Measurements from ENCODE around the gene CXCL9.
"Not testable (repeated sequence)": the region's sequence is repeated elsewhere in the genome, so short reads cannot be mapped to it uniquely, and the experiment has no call there.

The CXCL9 gene

DNA sequence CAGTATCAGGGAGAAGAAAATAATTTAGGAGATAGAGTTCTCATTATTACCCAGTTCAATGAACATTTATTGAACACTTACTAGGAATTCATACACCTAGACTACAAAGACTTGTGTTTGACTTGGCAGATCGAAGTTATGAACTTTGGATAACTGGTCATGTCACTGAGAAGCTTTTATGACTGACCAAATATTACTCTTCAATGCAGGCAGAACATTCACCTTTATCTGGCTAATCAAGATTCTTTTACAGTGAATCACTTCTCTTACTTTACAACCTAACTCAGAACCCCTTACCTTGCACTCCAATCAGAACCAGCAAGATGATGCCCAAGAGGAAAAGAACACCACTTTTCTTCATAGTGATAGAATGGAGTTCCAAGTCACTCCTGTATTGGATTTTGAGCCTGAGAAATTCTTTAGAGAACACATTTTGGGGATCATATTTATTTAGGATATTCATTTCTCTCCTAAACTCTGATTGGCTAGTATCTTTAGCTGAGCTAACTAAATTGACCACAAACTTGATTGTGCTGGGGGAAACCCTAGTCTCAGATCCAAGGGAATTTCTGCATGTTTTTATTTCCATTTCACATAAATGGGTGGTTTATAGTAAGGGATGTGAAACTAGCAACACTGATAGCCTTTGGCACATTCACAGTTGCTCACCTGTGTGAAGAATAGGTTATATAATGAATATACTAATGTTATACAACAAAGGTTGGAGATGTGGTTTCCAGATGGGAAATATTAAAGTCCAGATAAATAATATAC, at the start of gene CXCL9:
CXCL9 (minus strand) TSS at position 421 of the 774 bp plus-strand sequence; CDS start at position 361, 60 bp downstream.
- DNase-seq = no peak

DNA sequence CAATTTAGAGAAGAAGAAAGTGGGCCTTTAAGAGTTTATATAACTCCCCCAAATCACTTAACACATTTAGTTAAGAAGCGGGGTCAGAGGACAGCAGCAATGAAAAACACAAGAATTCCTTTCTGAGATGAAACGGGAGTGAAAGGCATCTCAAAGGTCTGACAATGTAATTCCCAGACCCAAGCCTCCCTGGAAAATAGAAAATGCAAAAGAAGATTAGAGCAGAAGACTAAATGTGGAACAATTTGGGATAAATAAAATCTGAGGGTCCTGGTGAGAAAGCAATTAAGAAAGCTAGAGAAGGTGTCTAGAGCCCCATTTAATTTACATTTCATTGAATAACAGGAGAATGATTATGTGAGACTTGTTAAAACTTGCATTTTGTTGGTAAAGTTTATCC, 48.1 kb upstream of the CXCL9 start:
- no peak for DNase-seq

DNA sequence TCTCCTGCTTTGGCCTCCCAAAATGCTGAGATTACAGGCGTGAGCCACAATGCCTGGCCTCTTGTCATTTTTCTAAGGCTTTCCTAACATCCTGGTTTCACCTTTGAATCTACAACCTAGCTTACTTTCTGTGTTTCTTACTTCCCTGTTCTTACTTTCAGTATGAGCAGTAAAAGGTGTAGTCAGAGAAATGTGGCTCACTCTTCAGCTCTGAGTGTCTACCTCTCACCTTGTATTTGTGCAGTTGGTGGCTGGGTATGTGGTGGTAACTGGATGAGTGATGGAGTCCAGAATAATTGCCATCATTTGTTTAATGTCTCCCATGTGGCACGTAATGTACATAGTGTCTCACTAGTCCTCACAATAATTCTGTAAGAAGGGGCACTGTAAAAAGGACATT, 47.7 kb upstream of the CXCL9 start:
- no peak for DNase-seq

DNA sequence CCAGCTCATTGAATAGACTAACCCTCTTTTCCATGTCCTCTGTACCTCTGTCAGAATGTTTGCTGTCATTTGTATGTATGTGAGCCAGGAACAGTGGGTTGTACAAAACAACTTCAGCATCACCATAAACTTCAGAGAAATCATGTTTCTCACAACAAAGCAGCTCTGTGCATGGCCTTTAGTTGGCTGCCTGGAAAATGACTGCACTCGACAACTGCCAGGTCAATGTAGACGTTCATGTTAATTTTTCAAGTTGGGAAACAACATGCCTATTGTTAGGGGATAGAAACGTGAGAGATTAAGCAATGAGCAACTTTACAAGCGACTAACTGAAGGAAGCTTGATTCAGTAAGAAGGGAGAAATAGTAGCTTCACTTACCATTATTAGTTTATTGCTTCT, 46.4 kb upstream of the CXCL9 start:
- DNase-seq = no peak

DNA sequence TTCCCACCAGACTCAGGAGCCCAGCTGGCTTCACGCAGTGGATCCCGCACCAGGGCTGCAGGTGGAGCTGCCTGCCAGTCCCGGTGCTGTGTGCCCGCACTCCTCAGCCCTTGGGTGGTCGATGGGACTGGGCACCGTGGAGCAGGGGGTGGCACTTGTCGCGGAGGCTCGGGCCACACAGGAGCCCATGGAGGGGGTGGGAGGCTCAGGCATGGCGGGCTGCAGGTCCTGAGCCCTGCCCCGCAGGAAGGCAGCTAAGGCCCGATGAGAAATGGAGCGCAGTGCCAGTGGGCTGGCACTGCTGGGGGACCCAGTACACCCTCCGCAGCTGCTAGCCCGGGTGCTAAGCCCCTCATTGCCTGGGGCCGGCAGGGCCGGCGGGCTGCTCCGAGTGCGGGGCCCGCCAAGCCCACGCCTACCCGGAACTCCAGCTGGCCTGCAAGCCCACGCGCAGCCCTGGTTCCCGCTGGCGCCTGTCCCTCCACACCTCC, 43.3 kb upstream of the CXCL9 start:
- not testable (repeated sequence) for DNase-seq

DNA sequence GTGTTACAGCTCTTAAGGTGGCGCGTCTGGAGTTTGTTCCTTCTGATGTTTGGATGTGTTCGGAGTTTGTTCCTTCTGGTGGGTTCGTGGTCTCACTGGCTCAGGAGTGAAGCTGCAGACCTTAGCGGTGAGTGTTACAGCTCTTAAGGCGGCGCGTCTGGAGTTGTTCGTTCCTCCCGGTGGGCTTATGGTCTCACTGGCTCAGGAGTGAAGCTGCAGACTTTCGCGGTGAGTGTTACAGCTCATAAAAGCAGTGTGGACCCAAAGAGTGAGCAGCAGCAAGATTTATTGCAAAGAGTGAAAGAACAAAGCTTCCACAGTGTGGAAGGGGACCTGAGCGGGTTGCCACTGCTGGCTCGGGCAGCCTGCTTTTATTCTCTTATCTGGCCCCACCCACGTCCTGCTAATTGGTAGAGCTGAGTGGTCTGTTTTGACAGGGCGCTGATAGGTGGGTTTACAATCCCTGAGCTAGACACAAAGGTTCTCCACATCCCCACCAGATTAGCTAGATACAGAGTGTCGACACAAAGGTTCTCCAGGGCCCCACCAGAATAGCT, 42.6 kb upstream of the CXCL9 start:
- DNase-seq = not testable (repeated sequence)

DNA sequence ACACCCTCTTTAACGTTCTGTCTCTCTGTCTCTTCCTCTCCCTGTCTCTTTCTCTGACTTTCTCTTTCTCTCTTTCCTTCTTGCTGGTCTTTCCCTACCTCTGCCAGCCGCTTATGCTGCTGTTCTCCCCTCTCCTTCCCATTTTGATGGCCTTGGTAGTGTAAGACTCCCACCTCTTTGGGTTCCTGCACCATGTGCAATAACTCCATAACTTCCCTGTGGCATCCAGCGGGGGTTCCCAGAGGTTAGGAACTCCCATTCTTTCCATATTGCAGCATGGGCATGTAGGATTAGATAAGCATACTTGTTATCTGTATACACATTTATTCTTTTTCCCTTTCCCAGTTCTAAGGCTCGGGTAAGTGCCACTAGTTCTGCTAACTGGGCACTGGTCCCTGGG, 37.4 kb upstream of the CXCL9 start:
- DNase-seq = not testable (repeated sequence)

DNA sequence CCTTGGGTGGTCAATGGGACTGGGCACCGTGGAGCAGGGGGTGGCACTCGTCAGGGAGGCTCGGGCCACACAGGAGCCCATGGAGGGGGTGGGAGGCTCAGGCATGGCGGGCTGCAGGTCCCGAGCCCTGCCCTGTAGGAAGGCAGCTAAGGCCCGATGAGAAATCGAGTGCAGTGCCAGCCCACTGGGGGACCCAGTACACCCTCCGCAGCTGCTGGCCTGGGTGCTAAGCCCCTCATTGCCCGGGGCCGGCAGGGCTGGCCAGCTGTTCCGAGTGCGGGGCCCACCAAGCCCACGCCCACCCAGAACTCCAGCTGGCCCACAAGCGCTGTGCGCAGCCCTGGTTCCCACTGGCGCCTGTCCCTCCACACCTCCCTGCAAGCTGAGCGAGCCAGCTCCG, 36.0 kb upstream of the CXCL9 start:
- DNase-seq = not testable (repeated sequence)

DNA sequence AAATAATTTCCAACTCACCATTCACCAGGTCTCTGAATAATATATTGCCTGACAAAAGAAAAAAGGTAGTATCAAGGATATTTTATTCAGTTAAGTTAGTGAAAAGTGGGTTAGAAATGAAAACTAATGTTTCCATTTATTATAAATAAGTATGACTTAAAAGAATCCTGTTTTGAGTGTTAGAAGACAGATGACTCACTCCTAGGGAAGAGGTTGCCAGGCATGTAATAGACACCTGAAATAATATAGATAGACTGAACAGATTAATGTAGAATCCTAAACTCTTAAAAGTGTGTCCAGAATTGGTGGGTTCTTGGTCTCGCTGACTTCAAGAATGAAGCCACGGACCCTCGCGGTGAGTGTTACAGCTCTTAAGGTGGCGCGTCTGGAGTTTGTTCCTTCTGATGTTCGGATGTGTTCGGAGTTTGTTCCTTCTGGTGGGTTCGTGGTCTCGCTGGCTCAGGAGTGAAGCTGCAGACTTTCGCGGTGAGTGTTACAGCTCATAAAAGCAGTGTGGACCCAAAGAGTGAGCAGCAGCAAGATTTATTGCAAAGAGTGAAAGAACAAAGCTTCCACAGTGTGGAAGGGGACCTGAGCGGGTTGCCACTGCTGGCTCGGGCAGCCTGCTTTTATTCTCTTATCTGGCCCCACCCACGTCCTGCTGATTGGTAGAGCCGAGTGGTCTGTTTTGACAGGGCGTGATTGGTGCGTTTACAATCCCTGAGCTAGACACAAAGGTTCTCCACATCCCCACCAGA, 35.1 kb upstream of the CXCL9 start:
- DNase-seq = not testable (repeated sequence)

DNA sequence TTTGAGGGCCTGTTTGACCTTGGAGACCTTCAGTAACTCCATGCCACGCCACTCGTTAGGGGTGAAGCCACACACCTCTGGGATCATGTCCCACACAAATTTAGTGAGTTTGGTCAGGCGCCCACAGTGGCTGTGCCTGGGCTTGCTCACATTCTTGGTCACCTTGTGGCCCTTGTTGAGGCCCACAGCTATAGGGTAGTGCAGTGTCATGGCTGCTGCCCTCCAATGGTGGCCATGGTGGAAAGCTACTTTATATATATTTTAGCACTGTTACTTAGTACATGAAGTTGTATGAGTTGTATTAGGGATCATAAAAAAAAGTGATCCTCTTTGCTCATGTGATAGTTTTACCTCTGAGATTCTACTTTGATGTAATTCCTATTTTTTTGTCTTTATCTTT, 29.5 kb upstream of the CXCL9 start:
- no peak for DNase-seq

DNA sequence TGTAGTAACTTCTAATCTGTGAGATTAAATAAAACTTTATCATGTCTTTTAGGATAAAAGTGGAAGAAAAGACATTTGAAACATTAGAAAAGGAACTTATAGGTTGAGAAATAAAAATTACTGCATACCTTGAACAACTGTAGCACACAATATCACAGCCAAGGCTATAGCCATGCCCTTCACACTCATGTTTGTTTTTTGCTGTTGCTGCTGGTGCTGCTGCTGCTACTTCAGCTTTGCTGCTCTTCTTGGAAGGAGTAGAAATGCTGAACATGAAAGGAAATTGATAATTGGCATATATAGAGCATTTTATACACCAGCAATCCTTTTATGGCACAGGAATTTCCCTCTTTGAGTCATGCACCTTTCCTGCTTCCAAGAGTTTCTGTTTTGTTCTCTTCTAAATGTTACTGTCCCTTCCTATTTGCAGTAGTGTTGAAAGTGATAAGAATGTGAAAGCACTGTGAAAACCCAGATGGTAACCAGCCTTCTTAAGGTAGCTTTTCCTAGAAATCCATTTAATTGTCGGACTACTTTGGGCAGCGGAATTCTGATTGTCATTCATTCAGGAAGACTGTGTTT, 28.6 kb upstream of the CXCL9 start, which contains the start of gene CXCL11:
CXCL11 (minus strand) TSS at position 272 of the 582 bp plus-strand sequence; CDS start at position 189, 83 bp downstream.
- no peak for DNase-seq

DNA sequence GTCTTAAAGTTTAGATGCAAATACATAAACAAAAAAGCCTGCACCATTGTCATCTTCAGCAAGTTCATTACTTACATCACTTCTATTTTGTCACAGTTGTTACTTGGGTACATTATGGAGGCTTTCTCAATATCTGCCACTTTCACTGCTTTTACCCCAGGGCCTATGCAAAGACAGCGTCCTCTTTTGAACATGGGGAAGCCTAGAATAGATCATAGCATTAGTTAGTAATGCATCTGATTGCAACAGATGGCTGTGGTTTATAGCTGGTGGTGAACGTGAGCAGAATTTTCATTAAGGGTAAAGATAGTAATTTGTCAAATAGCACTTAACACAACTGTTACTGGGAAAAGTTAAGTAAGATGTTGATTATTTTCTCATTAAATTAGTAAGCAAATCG, 27.8 kb upstream of the CXCL9 start:
- no peak for DNase-seq

DNA sequence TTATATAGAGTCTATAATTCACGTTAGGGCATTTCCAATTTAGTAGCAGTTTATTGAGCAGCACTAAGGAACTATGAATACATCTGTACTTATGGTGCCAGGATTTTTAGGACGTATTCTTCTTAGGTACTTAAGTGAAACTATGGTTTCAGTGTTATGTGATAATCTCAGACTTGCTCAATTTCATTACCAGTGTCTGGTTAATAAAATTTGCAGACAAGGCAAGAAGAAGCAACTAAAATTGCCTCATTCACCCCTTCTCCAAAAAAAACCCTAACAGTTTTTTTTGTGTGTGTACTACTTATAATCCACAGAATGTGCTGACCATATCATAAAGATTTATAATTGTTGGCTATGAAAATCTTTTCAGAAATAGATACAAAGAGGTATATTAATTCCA, 22.0 kb upstream of the CXCL9 start:
- no peak for DNase-seq

DNA sequence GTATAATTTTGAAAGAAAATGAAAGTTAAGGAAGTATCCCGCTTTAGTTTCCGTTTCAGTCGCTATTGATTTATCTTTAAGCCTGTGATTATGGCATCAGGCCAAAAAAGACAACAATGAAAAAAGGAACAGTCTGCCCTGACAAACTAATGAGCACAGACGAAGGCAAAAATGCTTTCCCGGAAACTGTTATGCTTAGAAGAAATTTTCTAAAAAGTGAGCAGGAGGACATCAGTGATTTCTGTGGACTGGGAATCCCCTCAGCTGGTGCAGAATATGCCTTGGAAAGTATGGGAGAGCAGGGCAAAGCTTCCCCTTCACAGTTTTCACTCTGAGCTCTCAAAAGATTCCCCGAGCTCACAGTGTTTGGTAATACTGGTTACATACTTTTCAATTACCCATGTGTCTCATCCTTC, 21.0 kb upstream of the CXCL9 start:
- DNase-seq = no peak

DNA sequence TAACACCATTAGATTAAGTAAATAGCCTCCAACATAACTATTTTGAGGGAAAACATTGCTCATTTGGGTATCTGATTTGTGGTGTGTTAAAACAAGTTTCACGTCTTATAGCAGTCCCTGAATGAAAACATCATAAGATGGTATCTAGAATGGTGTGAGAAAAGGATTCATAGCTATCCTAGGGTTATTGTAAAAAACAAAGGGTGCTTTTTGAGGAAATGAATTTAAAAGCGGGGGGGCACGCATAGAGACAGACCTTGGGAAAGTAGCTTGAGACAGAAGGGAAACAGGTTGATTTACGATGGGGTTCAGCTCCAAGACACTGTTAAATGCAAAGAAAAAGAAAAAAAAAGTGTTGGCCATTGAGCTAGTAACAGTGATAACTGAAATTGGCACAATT, 16.8 kb upstream of the CXCL9 start:
- no peak for DNase-seq

DNA sequence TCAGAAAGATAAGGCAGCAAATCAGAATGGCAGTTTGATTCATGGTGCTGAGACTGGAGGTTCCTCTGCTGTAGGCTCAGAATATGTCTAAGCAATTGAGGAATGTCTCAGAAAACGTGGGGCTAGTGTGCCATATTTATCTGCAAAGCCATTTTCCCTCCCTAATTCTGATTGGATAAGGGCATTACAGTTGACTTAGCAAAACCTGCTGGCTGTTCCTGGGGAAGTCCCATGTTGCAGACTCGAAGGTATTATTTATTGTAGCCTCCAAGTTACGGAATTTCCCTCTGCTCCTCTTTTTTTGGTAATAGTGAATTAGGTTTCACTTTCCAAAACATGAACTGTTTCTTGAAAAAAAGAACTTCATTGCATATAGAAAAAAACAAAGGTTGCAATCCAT, 16.1 kb upstream of the CXCL9 start, which contains the start of gene CXCL10:
CXCL10 (minus strand) TSS at position 109 of the 400 bp plus-strand sequence; CDS start at position 43, 66 bp downstream.
- DNase-seq = no peak

DNA sequence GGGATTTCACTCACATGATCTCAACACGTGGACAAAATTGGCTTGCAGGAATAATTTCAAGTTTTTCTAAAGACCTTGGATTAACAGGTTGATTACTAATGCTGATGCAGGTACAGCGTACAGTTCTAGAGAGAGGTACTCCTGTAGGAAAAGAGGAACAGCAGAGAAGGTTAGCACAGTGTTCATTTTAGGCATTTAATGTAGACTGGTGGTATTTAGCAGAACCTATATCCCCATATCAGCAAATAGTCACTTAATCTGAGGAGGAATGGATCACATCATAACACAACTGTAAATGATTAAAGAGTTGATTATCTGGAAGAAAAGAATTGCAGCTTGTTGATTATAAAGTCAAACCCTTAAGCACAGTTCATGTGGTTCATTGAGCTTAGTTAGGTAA, 15.4 kb upstream of the CXCL9 start:
- DNase-seq = no peak

DNA sequence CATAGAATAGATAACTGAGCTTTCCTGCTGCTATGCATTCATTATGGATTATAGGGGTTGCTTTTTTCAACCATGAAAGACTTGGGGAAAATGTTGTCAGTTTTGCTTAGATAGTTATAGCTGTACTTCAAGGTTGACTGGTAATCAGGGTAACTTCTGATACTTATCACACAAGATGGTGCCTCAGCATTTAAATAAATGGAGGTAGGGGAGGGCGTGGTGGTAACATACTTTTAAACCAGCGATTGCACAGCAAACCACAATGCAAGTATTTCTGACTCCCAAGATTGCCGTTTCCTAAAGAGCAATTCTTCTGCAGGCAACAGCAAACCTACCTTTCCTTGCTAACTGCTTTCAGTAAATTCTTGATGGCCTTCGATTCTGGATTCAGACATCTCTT, 14.7 kb upstream of the CXCL9 start:
- no peak for DNase-seq

DNA sequence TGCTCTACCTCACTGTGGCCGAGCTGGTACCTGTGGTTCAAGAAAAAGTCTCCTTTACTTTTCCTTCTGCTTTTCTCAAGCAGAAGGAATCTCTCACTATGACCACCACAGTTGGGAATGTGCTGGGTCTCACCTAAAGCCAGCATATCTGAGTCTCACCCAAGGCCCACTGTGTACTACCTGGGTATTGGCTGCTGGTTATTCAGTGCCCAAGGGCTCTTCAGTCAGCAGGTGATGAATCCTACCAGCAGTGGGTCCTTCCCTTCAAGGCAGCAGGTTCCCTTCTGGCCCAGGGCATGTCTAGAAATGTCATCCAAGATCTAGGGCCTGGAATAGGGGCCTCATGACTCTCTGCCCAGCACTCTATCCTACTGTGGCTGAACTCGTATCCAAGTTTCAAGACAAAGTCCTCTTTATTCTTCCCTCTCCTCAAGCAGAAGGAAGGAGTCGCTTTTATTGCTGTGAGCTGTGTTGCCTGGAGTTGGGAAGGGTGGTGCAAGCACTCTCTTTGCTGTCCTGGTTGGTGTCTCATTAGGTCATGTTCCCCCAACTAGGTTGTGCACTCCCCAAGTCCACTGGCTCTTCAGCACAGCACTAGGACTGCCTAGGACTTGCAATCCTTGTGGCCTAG, 9.9 kb upstream of the CXCL9 start:
- no peak for DNase-seq

DNA sequence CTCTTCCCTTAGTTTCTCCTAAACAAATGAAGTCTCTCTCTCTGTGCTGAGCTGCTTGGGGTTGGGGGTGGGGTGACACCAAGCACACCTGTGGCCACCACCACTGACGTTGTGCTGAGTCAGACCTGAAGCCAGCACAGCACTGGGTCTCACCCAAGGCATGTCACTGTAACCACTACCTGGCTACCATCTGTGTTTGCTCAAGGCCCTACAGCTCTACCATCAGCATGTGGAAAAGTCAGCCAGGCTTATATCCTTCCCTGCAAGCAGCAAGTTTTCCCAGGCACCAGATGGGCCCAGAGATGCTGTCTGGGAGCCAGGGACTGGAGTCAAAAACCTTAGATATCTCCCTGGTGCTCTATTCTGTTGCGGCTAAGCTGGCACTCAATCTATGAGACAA, 9.1 kb upstream of the CXCL9 start:
- DNase-seq = no peak

DNA sequence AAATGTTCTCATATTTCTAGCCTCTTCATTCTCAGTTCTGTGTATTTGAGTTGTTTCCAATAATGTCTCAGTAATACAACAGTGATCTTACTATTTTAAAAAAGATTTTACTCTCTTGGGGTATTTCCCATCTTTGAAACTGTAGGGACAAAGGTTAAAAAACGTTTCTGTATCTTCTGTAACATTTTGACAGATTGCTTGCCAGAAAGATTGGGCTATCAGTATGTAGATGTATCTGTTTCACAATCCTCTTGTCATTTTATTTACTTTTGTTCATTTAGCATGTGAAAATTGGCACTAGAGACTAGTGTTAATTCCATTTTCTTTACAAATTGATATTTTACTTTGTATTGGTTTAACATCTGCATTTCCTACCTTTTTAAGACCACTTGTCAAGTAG, 6.2 kb upstream of the CXCL9 start:
- DNase-seq = no peak

DNA sequence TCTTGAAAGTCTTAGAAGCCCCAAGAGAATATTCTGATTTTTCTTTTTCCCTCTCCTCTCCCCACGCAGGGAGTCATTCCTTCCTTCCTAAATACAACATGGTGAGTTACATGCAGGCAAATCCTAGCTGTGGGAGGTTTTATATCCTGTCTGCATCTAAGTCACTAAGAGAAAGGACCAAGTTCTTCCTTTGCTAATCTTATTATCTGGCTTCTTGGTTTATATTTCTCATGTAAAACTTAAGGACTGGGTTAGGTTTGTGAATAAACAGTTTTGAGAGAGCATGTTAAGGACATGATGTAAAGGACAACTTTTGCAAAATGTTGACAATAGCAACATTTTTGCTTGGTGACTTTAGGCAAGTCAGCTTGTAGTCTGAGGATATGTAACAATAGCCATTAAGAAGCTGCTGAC, 5.1 kb upstream of the CXCL9 start:
- no peak for DNase-seq

Measured in activated T-cell treated with anti-CD3 and anti-CD28 coated beads, Interleukin-2, amount 50 U/mL, for 1 hour (primary cell).